HG03097 (cell line): ENCODE measurements around the gene FLOT1.
A peak's percentile ranks its signal among the peaks of the same experiment; 100 is the strongest.

Source experiments
- ATAC-seq: cut with Tn5 transposase; IDR thresholded peaks from one replicate; pipeline ENCODE4 v1.9.1; 2021; ENCODE audit not compliant: unreplicated experiment, low FRiP score

Gene FLOT1, protein sequence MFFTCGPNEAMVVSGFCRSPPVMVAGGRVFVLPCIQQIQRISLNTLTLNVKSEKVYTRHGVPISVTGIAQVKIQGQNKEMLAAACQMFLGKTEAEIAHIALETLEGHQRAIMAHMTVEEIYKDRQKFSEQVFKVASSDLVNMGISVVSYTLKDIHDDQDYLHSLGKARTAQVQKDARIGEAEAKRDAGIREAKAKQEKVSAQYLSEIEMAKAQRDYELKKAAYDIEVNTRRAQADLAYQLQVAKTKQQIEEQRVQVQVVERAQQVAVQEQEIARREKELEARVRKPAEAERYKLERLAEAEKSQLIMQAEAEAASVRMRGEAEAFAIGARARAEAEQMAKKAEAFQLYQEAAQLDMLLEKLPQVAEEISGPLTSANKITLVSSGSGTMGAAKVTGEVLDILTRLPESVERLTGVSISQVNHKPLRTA

DNA sequence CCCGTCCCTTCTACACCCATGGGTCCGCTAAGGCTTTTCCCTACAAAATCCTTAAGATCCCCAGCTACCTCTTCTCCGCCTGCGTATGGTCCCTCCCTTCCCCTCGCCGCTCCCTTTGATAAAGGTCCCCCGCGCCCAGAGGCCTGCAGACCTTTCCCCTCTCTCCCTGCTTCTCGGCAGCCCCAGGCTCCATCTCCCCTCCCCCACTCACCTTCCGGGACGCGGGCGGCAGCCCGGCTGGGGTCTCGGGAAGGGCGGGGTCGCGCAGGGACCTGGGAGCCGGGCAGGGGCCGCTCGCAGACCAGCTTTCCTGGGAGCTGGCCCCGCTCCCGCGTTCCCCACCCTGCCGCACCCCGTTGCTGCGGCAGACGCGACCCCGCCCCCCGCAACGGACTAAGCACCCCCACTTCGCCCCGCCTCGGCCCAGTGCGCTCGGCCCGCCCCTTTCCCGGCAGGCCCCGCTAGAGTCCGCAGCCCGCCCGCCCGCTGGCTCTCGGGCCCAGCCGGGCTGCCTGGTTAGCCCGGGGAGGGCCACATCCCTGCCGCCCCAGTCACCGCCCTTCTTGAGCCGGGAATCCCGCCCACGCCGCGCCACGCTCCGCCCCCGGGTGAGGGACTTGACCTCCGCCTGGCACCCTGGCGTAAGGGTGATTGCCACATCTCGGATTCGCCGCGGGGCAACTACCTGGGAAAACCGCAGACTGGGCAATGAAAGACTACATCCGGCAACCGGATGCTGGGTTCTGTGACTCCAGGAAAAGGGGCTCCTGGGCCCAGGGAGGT lies at the start of gene FLOT1:
Gene FLOT1, minus strand, starts transcription at position 372 of the 783 bp plus-strand sequence. CDS start 498 bp downstream, outside the sequence.
- peak; percentile 68 for ATAC-seq

DNA sequence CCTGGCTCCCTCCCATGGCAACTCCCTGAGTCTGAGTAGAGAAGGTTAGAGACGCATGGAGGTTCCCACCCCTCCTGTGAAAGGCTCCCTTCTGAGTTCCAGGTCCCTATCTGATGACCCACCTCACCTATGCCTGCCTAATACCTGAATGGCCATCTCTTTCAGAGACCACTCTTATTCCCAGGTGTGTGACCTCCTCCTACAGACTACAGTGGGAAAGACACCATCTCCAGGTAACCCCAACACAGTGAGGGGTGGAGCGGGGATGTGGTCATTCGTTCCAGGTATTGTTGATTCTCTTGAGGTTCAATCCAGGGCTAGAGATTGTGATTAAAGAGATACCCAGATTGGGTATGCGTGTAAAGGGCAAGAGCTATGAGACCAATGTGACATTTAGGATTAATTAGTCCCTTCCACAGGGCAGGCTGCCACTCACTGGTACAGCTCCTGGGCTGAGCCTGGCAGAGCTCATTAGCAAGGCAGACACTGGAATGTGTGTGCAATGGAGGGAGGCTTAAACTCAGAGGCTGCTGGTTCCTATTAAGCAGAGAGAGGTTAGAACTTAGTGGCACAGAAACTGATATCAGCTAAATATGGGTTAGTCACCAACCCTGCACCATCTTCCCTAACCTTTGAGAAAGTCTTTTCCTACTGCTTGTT lies 48.4 kb upstream of the FLOT1 start:
- no peak for ATAC-seq

DNA sequence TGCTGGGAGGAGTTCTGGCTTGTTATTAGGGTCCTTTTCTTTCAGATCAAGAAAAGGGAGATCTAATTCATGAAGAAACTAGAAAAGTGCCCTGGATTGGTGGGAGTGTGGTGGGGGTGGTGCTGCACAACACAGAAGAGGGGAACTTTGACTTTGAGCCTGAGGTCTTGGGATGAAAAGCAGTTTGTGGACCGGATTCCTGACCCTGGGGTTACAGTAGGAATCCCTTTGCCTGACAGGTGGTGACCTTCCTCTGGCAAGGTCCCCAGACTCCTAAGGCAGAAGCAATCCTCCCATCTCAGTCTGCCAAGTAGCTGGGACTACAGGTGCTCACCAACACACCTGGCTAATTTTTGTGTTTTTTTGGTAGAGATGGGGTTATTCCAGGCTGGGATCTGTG lies 47.1 kb upstream of the FLOT1 start:
- ATAC-seq = no peak

DNA sequence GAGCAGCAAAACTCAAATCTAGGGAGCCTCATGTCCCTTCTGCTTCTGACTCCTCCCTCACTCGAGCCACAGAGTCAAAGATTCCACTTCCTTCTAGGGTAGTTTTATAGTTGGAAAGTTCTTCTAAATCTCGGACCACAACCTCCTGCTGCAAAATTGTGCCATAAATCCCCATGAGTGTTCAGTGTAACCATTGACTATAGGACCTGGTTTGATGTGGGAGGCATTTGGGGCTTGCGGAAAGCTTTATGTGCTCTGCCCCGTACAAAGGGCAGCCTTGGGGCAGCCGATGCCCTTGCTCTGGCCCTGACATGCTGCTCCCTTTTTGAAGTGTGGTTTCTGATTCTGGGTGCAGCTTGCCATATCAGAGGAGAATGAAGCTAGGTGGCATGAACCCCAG lies 45.5 kb upstream of the FLOT1 start:
- ATAC-seq = no peak

DNA sequence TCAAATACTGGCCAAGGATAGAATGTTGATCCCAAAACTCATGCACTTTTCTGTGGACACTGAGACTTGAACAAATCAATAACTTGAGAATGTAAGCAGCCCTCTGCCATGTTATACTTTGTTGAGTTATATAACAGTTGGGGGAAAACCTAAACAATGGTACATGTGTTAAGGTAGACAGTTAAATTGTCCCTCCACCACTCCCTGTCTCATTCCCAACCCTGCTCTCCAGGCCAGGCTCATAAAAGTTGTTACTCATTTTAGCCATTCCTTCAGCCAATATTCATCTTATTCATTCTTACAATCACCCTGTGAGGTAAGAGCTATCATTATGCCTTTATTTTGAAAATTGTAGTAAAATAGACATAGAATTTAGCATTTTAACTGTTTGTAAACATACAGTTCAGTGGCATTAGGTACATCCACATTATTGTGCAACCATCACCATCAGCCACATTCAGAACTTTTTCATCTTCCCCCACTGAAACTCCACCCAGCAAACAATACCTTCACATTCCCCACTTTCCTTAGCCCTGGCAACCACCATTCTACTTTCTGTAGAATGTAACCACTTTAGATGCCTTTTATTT lies 40.0 kb upstream of the FLOT1 start:
- no peak for ATAC-seq

DNA sequence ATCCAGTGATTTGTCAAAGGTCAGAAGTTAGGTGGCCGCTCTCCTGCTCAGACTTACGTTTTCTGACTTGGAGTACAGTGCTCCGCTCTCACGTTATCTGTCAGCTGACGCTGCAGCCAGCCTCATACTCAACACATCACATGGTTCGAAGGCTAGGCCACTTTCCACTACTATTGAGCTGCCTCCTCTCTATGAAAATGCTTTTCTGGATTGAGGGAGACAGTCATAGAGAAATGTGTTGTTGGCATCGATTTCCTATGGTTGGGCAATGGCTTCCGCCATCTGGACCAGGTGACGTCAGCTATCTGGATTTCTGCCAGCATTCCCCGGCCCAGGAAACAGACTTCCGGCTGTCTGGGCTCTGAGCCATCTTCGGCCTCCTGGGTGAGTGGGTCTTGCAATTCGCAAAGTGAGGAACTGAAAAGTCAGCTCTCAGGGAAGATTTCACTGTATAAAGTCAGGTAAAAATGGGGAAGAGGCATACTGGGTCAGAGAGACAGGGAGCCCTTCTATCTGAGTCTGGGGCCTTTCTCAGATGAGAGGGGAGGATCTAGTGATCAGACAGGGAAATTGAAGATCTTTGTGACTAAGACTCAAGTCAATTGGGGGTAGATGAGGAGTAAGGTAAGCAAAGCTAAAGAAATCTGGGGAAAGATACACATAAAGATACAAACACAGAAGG lies 39.4 kb upstream of the FLOT1 start:
- ATAC-seq = no peak

DNA sequence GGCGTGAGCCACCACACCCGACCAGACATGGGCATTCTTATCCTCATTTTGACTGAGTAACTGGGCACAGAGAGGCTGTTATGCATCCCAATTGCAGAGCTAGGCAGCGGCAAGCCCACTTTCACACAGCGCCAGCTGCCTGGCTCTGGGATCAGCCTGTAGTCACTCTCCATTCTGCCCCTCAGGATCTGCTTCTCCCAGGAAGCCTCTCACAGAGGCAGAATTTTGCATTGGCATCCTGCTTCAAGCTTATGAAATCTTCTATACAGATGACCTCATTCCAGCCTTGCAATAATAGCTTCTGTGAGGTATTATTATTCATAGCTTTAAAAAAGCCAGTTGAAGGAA lies 38.9 kb upstream of the FLOT1 start:
- no peak for ATAC-seq

DNA sequence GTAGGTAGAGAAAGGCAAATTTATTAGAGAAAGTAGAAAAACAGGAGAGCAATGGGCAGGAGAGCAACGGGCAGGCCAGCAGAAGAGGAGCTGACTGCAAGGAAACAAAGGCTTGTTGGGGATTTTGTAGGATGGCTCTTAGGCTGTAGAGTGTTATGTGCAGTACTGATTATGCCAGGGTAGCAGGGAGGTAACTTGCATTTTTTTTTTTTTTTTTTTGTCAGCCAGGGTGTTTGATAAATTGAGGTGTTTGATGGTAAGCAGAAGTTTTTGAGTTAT lies 38.1 kb upstream of the FLOT1 start:
- no peak for ATAC-seq

DNA sequence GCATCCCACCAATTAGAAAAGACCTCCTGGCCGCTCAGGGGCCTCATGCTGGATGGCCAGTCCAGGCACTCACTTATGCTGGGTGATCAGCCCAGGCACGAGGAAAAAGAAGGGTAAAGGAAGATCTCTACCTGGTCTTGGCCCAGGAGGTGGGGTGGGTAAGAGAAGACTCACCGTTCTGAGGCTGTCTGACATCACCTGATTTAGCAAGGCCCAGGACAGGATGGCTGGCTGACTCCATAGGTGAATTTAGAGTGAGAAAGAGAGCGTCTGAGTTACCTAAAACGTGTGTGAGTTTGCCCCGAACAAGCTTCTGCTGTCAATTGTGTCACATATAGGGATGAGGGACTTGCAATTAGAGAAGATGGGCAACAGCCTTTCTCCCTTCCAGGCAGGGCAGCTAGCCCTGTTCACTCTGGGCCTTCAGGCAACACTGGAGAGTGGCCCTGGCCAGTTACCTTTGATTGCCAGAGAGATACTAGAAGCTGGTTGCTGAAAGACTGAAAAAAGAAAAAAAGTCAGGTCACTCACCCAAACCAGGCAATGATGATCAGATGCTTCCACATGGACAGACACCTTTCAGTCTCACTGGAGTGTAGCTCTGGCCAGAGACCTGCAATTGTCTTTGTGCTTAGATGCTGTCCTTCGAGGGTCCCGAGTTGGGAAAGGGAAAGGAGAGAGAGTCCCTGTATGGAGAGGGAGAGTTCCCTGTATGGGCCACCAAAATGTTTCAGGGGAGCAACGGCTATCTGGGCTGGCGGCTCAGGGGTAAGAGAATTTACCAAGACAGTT lies 37.6 kb upstream of the FLOT1 start:
- ATAC-seq = no peak

DNA sequence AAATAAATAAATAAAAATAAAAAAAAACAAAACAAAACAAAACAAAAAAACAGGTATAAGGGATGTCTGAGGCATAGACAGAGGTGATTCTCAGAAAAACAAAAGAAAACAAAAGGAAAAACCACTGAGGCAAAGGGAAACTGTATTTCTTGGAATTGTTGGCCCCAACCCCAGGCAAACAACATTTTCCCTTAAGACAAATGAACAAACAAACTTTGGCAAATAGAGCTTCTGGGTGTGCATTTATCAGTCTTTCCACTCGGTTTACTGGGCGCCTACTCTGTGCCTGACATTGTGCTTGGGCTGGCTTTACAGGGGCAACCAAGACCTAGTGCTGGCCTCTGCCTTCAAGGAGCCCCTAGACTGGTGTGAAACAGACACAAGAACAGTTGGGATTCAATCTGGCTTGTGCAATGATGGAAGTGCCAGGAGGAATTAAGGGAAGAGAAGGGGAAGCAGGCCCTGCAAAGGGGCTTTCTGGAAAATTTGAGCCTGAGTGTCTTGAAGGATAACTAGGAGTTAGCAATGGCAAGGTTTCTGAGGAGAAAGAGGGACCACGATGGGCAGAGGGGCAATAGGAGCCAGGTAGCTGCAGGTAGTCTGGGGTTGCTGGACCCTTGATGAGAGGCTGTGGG lies 35.6 kb upstream of the FLOT1 start:
- no peak for ATAC-seq

DNA sequence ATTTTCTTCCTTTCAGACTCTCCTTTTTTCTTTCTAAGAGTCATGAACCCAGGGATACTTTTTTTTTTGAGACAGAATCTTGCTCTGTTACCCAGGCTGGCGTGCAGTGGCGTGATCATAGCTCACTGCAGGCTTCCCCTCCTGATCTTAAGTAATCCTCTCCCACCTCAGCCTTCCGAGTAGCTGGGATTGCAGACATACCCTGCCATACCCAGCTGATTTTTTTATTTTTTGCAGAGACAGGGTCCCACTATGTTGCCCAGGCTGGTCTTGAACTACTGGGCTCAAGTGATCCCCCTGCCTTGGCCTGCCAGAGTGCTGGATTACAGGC lies 34.6 kb upstream of the FLOT1 start:
- no peak for ATAC-seq

DNA sequence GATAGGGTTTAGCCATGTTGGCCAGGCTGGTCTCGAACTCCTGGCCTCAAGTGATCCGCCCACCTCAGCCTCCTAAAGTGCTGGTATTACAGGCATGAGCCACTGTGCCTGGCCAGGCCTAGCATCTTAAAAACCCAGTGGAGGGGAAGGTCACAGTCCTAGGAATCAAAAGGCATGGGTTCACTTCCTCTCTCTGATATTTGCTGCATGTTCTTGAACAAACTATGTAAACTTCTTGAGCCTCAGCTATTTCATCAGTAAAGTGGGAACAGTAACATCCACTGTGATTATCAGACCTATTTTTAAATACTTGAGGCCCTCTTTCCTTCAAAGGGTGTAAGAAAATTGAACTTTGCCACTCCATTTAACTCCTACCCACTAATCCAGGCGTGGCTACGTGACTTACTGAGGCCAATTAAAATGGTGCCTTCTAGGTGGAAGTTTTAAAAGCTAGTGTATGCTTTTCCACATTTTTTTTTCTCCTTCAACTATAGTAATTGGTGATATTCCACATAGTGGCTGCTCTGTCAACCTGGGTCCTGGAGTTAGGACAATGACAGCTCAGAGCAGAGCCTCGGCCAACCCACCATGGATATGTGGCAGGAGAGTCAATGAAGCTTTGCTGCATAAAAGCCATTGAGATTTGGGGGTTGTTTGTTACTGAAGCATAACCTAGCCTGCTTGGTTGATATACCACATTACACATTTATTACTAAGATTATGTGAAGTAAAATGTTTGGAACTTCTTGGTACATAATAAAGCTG lies 34.1 kb upstream of the FLOT1 start:
- no peak for ATAC-seq

DNA sequence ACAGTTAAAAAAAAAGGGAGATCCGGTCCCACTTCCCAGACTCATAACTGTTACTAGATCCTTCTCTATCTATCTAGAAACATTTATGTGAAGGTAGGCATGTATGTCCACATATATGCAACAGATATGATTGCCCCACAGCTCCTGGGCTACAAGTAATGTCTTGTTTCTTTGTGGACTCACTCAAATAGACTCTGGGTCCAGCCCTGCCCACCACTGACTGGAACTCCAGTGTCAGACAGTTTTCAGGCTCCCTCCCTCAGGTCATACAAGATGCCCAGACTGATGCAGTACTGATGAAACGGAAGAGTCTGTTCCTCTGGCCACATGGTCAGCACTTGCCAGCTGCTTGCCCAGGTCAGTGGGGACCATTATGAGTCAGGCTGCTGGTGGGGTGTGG lies 32.6 kb upstream of the FLOT1 start:
- no peak for ATAC-seq

DNA sequence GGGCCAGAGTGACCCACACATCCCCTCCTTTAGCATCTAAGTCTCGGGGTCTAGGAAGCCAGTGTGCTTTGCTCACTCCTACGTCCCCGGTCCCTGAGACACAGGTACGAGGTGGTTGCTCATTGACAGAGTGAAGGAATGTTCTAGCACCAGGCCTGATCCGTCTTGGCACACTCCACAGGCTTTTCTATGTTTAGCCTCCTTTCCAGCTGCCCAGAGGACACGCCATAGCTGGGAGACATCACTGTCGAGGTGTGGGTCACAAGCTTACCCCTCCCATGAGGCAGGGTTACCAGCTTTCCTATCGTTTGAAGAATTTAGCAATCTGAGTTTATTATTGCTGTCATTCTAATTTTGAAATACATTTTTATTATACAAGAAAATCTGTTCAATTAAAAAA lies 32.2 kb upstream of the FLOT1 start:
- ATAC-seq = no peak

DNA sequence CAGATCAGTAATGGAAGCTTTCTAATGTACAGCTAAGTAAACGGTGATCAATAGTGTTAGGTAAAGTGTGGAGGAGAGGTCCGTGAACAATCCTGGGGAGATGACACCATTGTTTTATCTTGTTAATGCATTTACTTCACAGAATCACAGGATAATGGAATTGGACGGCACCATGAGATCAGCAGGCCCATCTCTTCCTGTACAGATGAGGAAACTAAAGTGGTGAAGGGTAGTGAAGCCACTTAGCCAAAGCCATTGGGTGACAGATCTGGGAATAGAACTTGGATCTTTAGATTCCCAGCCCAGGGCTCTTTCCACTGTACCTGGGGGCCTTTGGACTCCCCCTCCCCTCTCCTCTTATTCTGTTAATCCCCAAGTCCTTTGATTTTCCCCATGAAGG lies 28.1 kb upstream of the FLOT1 start:
- ATAC-seq = no peak

DNA sequence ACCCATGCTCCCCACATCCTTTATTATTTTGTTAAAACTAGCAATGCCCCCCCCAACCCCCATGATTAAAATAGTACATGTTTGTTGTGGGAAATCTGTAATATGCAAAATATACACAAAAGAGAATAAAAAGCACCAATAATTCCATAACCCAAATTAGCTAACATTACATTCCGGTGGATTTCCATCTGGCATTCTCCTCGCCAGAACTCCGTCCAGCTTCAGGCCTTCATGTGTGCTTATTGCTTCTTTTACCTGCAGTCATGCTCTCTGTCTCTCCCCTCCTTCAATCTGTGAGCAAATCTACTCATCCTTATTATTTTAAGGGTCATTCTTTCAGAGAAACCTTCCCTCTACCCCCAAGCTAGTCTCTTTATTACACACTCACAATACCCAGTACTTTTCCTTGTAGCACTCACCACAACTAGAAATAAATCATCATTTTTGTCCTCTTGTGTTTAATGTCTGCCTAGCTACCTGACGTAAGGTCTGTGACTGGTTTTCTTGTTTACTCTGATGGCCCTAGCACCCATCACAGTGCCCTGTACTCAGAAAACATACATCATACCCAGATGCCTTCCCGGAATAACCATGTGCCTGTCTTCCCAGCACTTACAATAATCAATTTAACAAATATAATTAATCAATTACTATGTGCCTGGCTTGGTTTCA lies 27.5 kb upstream of the FLOT1 start:
- no peak for ATAC-seq

DNA sequence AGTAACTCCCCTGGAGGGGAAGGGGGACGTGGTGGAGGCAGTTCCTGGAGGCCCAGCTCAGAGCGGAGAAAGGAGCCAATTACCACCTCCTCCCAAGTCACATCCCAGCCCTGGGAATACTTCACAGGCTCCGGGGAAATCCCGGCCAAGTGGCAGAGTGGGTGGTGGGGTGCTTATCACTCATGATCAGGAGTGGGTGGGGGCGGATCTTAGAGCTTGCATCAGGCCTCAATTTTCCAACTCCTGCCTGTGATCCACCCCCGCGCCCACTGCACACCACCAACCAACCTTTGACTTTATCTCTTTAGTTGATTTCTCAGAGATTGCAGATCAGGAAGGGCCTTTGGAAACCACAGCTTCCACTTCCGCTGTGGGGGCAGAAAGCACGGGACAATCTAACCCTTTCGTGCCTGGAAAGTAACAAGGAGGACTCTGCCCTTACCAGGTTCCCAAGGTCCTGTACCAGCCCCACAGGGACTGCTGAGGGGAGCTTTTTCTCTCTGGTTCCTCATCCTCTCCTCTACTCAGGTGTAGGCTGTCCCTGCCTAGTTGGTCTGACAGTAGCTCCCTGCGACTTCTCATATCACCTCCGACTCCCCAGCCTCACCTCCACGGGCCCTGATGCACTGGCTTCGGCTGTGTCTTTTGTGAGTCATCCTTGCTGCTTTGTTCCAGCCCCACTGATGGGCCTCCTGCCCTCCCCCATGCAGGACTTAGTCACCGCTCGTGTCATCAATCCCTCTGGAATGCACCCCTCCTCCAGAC lies 26.8 kb upstream of the FLOT1 start:
- ATAC-seq = no peak

DNA sequence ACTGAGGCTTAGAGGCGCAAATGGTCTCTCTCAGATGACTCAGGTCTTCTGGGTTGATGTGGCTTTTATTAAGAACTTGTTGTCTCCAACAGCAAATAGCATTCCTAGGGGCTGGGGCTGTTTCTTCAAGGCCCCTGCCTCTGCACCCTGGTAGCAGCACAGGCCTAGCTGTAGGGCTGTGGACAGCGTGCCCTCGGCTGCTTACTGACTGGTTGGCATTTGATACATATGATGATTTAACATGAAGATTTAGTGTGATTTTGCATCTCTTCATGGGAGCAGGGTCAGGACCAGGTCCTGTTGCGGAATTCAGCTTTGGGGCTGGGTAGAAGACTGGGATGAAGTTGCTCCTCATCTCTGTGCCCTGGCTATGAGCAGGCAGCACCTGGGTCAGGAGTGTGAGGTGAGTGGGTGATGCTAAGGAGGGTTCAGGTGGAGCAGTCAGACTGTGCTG lies 26.2 kb upstream of the FLOT1 start:
- ATAC-seq = no peak
